Parathyroid adenoma (tissue), 2 donors: Measurements from ENCODE around the gene SPECC1.

Experiments used
- H2AFZ ChIP-seq: fragments of 300-600 bp; sonication (generic); one replicate; pipeline ENCODE4 v1.7.0; 2017; ENCODE audit warnings: antibody characterized with exemption, mild to moderate bottlenecking
- H3K27ac ChIP-seq: fragments of 300-600 bp; sonication (generic); one replicate; pipeline ENCODE4 v1.7.0; 2017
- H3K27me3 ChIP-seq: fragments of 300-600 bp; sonication (generic); one replicate; pipeline ENCODE4 v1.7.0; 2017; ENCODE audit warnings: low read length; ENCODE audit not compliant: control insufficient read depth, insufficient read depth
- H3K36me3 ChIP-seq: fragments of 300-600 bp; sonication (generic); one replicate; pipeline ENCODE4 v1.7.0; 2017; ENCODE audit warnings: low read length; ENCODE audit not compliant: control insufficient read depth, insufficient read depth
- H3K4me1 ChIP-seq: fragments of 300-600 bp; sonication (generic); one replicate; pipeline ENCODE4 v1.7.0; 2017; ENCODE audit warnings: control low read depth
- H3K4me2 ChIP-seq: fragments of 300-600 bp; sonication (generic); one replicate; pipeline ENCODE4 v1.7.0; 2017; ENCODE audit warnings: low read length
- H3K4me3 ChIP-seq: fragments of 300-600 bp; sonication (generic); one replicate; pipeline ENCODE4 v1.7.0; 2017; ENCODE audit warnings: low read depth, low read length
- H3K79me2 ChIP-seq: fragments of 300-600 bp; sonication (generic); one replicate; pipeline ENCODE4 v1.7.0; 2017; ENCODE audit warnings: control low read depth
- H3K9ac ChIP-seq: fragments of 300-600 bp; sonication (generic); one replicate; pipeline ENCODE4 v1.7.0; 2017; ENCODE audit warnings: mild to moderate bottlenecking
- H3K9me3 ChIP-seq: fragments of 300-600 bp; sonication (generic); one replicate; pipeline ENCODE4 v1.7.0; 2017; ENCODE audit warnings: low read length; ENCODE audit not compliant: control insufficient read depth
- CTCF ChIP-seq: fragments of 300-600 bp; sonication (generic); IDR thresholded peaks from one replicate; pipeline ENCODE4 v1.7.0; 2017; ENCODE audit warnings: antibody characterized with exemption, mild to moderate bottlenecking
- donor health status: primary hyperparathyroidism.

The SPECC1 gene

GRCh38 chr17:20171741-20172365, 162.7 kb downstream of the SPECC1 start:
- peaks cover 10% of the 10 kb centered on the region for H3K79me2 ChIP-seq
- TF ChIP-seq CTCF, result no peak

GRCh38 chr17:20172376-20172775, 163.2 kb downstream of the SPECC1 start:
- TF ChIP-seq CTCF, result no peak
- Histone ChIP-seq H3K9me3 (no peaks in the 10 kb centered on the region), H3K4me2 (no peak overlapping the region), H3K27ac (no peak overlapping the region), H3K27me3 (no peaks in the 10 kb centered on the region), H2AFZ (peak overlapping the region; percentile 11), H3K4me3 (no peak overlapping the region), H3K9ac (no peak overlapping the region), H3K36me3 (no peaks in the 10 kb centered on the region), H3K79me2 (peaks cover 10% of the 10 kb centered on the region), H3K4me1 (peaks cover 4% of the 10 kb centered on the region)

More at GRCh38 chr17:20171741-20172365, 162.7 kb downstream of the SPECC1 start:
- H3K27me3 ChIP-seq, result no peaks in the 10 kb centered on the region
- peaks cover 4% of the 10 kb centered on the region for H3K4me1 ChIP-seq
- H3K4me2 ChIP-seq, result no peak overlapping the region
- peak overlapping the region; percentile 11 for H2AFZ ChIP-seq
- H3K4me3 ChIP-seq, result no peak overlapping the region
- H3K36me3 ChIP-seq, result no peaks in the 10 kb centered on the region
- H3K9ac ChIP-seq, result no peak overlapping the region
- H3K9me3 ChIP-seq, result no peaks in the 10 kb centered on the region
- no peak overlapping the region for H3K27ac ChIP-seq

- H3K4me3 ChIP-seq, result no peak overlapping the region
- H3K27ac ChIP-seq, result no peak overlapping the region
- H3K79me2 ChIP-seq, result peaks cover 10% of the 10 kb centered on the region
- no peak overlapping the region for H3K4me2 ChIP-seq
- no peaks in the 10 kb centered on the region for H3K36me3 ChIP-seq
- no peaks in the 10 kb centered on the region for H3K27me3 ChIP-seq
- H2AFZ ChIP-seq, result no peak overlapping the region
- H3K4me1 ChIP-seq, result peaks cover 4% of the 10 kb centered on the region
- H3K9ac ChIP-seq, result no peak overlapping the region
- no peak for TF ChIP-seq CTCF
- H3K9me3 ChIP-seq, result no peaks in the 10 kb centered on the region
These were observed 163.9 kb downstream of the SPECC1 start for GRCh38 chr17:20173091-20173490.

GRCh38 chr17:20174588-20175265, 165.6 kb downstream of the SPECC1 start:
- Histone ChIP-seq H3K9ac (no peak overlapping the region), H3K9me3 (no peaks in the 10 kb centered on the region), H3K27ac (no peak overlapping the region), H3K27me3 (no peaks in the 10 kb centered on the region), H3K36me3 (no peaks in the 10 kb centered on the region), H3K4me2 (no peak overlapping the region), H3K79me2 (peaks cover 10% of the 10 kb centered on the region), H3K4me3 (no peak overlapping the region), H3K4me1 (peaks cover 4% of the 10 kb centered on the region), H2AFZ (no peak overlapping the region)
- TF ChIP-seq CTCF, result no peak
